K562 (cell line): ENCODE measurements around the gene WDFY2. TPM values are rescaled to one million over a fixed set of nuclear protein-coding genes. Genes with fewer than 3 reads are reported as not detected.

ENCODE experiments used
- ATAC-seq: fragments of 200-7000 bp; cut with Tn5 transposase; 3 replicates; pipeline ENCODE4 v1.9.1; 2020; ENCODE audit warnings: moderate library complexity
- BruUV-seq: library from RNA; stranded (reverse); fragments of 400-500 nt; replicated peaks from 2 replicates; lab custom pipeline; 2021; lab: Mats Ljungman, UMichigan
- CTCF ChIA-PET: fragments of 300-600 bp; formaldehyde crosslinking; extraction: SDS; loops from one replicate; lab custom pipeline; 2021; ENCODE audit warnings: low intra/inter-chr PET ratio; lab: Yijun Ruan, JAX
- POLR2A ChIA-PET: fragments of 300-600, 350-650 bp; sonication (Branson Sonifier 250); formaldehyde crosslinking; extraction: SDS; loops from one replicate; lab custom pipeline; 2021; ENCODE audit warnings: antibody characterized with exemption, inconsistent platforms; lab: Yijun Ruan, JAX
- DNase-seq, 4 experiments: peaks; one replicate each; pipeline versions ENCODE4 v3.0.0 to v3.0.0-alpha.2; 2011 to 2018; ENCODE audit warnings: low spot score in 3 of 4, mixed read lengths in 3 of 4; ENCODE audit errors: extremely low read depth in 1 of 4
- FAIRE-seq: peaks from 2 replicates; lab custom pipeline; 2011; peaks lifted over from hg19 to GRCh38; lab: Jason Lieb, UNC
- H2AFZ ChIP-seq: 2 replicates; pipeline ENCODE4 v1.6.0; 2011; ENCODE audit warnings: low read depth, low read length, control low read depth, inconsistent platforms
- H3K27ac ChIP-seq: fragments of 200-600 bp; 3 replicates; pipeline ENCODE4 v1.8.0; 2011; ENCODE audit warnings: low read depth, mild to moderate bottlenecking, control low read depth, inconsistent platforms, low read length, moderate library complexity, mixed read lengths; ENCODE audit errors: extremely low read depth
- H3K27me3 ChIP-seq, 2 experiments: fragments of 300-600 bp in 1 of 2; 2 replicates in 1 of 2; 3 replicates in 1 of 2; pipeline versions ENCODE4 v1.6.0 to v1.8.0; 2011; ENCODE audit warnings: inconsistent platforms in 2 of 2, low read length in 2 of 2, mild to moderate bottlenecking in 1 of 2, mixed read lengths in 1 of 2, moderate library complexity in 1 of 2; ENCODE audit not compliant: control insufficient read depth in 2 of 2, insufficient read depth in 2 of 2
- H3K36me3 ChIP-seq: fragments of 300-600 bp; 3 replicates; pipeline ENCODE4 v1.8.0; 2011; ENCODE audit warnings: mild to moderate bottlenecking, low read length, inconsistent platforms; ENCODE audit not compliant: control insufficient read depth, insufficient read depth
- H3K4me1 ChIP-seq, 2 experiments: fragments of 200-600 bp in 1 of 2; replicated peaks in 1 of 2; 2 replicates in 1 of 2; 3 replicates in 1 of 2; pipeline versions ENCODE4 v1.5.1 to v1.8.0; 2011; ENCODE audit warnings: inconsistent platforms in 2 of 2, low read length in 2 of 2, mild to moderate bottlenecking in 1 of 2, mixed read lengths in 1 of 2, moderate library complexity in 1 of 2; ENCODE audit not compliant: control insufficient read depth in 2 of 2, insufficient read depth in 2 of 2
- H3K4me2 ChIP-seq: 2 replicates; pipeline ENCODE4 v1.6.1; 2011; ENCODE audit warnings: low read length, control low read depth, inconsistent platforms, mixed read lengths; ENCODE audit not compliant: insufficient read depth
- H3K4me3 ChIP-seq: fragments of 200-600 bp; sonication (generic), shearing (Covaris generic); 2 replicates; pipeline ENCODE4 v1.5.1; 2016; ENCODE audit warnings: control low read depth, inconsistent platforms
- H3K79me2 ChIP-seq: fragments of 200-600 bp; 3 replicates; pipeline ENCODE4 v1.8.0; 2011; ENCODE audit warnings: low read length, inconsistent platforms; ENCODE audit not compliant: control insufficient read depth, insufficient read depth
- H3K9ac ChIP-seq, 2 experiments: 2 replicates each; pipeline versions ENCODE4 v1.6.0 to v1.6.1; 2011; ENCODE audit warnings: low read depth in 2 of 2, low read length in 2 of 2, control low read depth in 1 of 2, inconsistent platforms in 1 of 2, mild to moderate bottlenecking in 1 of 2, mixed read lengths in 1 of 2; ENCODE audit not compliant: insufficient read depth in 1 of 2
- H3K9me1 ChIP-seq: one replicate; pipeline ENCODE4 v1.6.0; 2011; ENCODE audit warnings: inconsistent platforms, mild to moderate bottlenecking, low read length, moderate library complexity; ENCODE audit not compliant: control insufficient read depth, insufficient read depth
- H3K9me3 ChIP-seq: replicated peaks from 2 replicates; pipeline ENCODE4 v1.5.1; 2011; ENCODE audit warnings: low read depth, low read length, inconsistent platforms; ENCODE audit not compliant: control insufficient read depth, insufficient read depth
- H4K20me1 ChIP-seq: replicated peaks from 2 replicates; pipeline ENCODE4 v1.6.1; 2011; ENCODE audit warnings: low read length, inconsistent platforms, mixed read lengths; ENCODE audit not compliant: control insufficient read depth, insufficient read depth
- ATF1 ChIP-seq, 2 experiments: fragments of 450-650 bp in 1 of 2; IDR thresholded peaks; 2 replicates each; pipeline ENCODE4 v1.6.1; 2016; ENCODE audit warnings: missing compliant biosample characterization in 1 of 2, missing genetic modification characterization in 1 of 2
- CC2D1A ChIP-seq: fragments of 450-650 bp; IDR thresholded peaks from 2 replicates; pipeline ENCODE4 v1.6.1; 2017; ENCODE audit warnings: mild to moderate bottlenecking
- CHD1 ChIP-seq: fragments of 200-600 bp; sonication (generic); IDR thresholded peaks from one replicate; pipeline ENCODE4 v1.6.1; 2012; ENCODE audit warnings: mild to moderate bottlenecking, moderate library complexity, low read length, inconsistent platforms
- ESRRA ChIP-seq: fragments of 450-650 bp; IDR thresholded peaks from 2 replicates; pipeline ENCODE4 v1.6.1; 2014; ENCODE audit warnings: low read depth, mild to moderate bottlenecking, moderate library complexity, borderline replicate concordance
- KDM5B ChIP-seq: fragments of 200-600 bp; sonication (generic); IDR thresholded peaks from 2 replicates; pipeline ENCODE4 v1.6.1; 2012; ENCODE audit warnings: low read depth, mild to moderate bottlenecking, moderate library complexity, low read length, control low read depth, inconsistent platforms; ENCODE audit not compliant: insufficient replicate concordance
- POLR2A ChIP-seq: fragments of 450-650 bp; conservative IDR thresholded peaks from 2 replicates; pipeline ENCODE4 v1.6.1; 2016
- RAD21 ChIP-seq, 2 experiments: fragments of 250-450 bp in 1 of 2; fragments of 450-650 bp in 1 of 2; sonication (Bioruptor Pico) in 1 of 2; formaldehyde crosslinking in 1 of 2; IDR thresholded peaks in 1 of 2; conservative IDR thresholded peaks in 1 of 2; 2 replicates each; pipeline versions ENCODE4 v1.4.0 to v1.8.0; 2020 to 2022; ENCODE audit warnings: mild to moderate bottlenecking in 2 of 2, moderate library complexity in 1 of 2
- SMAD4 ChIP-seq: fragments of 250-450 bp; sonication (Bioruptor Pico); conservative IDR thresholded peaks from 2 replicates; pipeline ENCODE4 v1.8.0; 2021; ENCODE audit warnings: inconsistent platforms, mild to moderate bottlenecking, moderate library complexity
- SUPT5H ChIP-seq: fragments of 450-650 bp; IDR thresholded peaks from 2 replicates; pipeline ENCODE4 v1.6.1; 2016
- ZBTB40 ChIP-seq, 2 experiments: fragments of 450-650 bp in 1 of 2; sonication (generic) in 1 of 2; formaldehyde crosslinking in 1 of 2; IDR thresholded peaks; 2 replicates each; pipeline versions ENCODE4 v1.7.1 to v1.9.0; 2016 to 2022; ENCODE audit warnings: inconsistent platforms in 1 of 2, mild to moderate bottlenecking in 1 of 2, missing genetic modification reagents in 1 of 2
- ZNF395 ChIP-seq: fragments of 200-800 bp; sonication (Bioruptor generic); IDR thresholded peaks from 2 replicates; pipeline ENCODE4 v1.6.1; 2017; ENCODE audit warnings: missing genetic modification characterization, missing compliant biosample characterization
- WGBS: fragments of 100-300 bp; shearing (Covaris generic); methylation state at CpG from one replicate; pipeline ENCODE4 v1.1.6; 2016; ENCODE audit warnings: low coverage, mixed read lengths; ENCODE audit not compliant: insufficient coverage; ENCODE audit errors: missing lambda C conversion rate; 5-methylcytosine and 5-hydroxymethylcytosine counted together
- in situ Hi-C: fragments of 300-500 bp; cut with MboI; formaldehyde crosslinking; loops from 4 replicates; pipeline ENCODE4 v1.15.0; 2018; ENCODE audit warnings: inconsistent platforms, mixed read lengths
- intact Hi-C: fragments of 100-400 bp; cut with micrococcal nuclease; formaldehyde crosslinking; loops from 2 replicates; pipeline ENCODE4 v1.14.2; 2022
- polyA plus RNA-seq, 8 experiments: library from polyadenylated mRNA; depleted of rRNA in 4 of 8; stranded (reverse) in 5 of 8; unstranded in 3 of 8; fragments of >200 nt; fragmentation: Nextera tagmentation in 2 of 8; fragmentation: Illumina TruSeq in 1 of 8; extraction: Ambion mirVana in 2 of 8; extraction: Trizol in 1 of 8; gene quantifications; 2 replicates each; pipeline versions ENCODE4 v1.2.1 to v1.2.3, GENCODE V29; 2011 to 2014; ENCODE audit warnings: inconsistent platforms in 1 of 8, missing spikeins in 1 of 8
- total RNA-seq, 7 experiments: library from RNA; depleted of rRNA in 6 of 7; stranded (reverse); fragments of >200 nt in 6 of 7; fragmentation: Illumina TruSeq in 2 of 7; extraction: Trizol in 2 of 7; gene quantifications; 2 replicates each; pipeline versions ENCODE4 v1.2.1 to v1.2.3, GENCODE V29; 2011 to 2021; ENCODE audit warnings: low replicate concordance in 1 of 7

The WDFY2 gene
- total and polyA plus RNA-seq, 9 of the 15 experiments (the other 6 are each of a cell fraction or from before 2014, with no cell fraction given), result 0.66 to 6.4 (median 4.4) TPM

- H2AFZ ChIP-seq, result peak overlapping the region; percentile 95
- H3K9me3 ChIP-seq, result no peaks in the 10 kb centered on the region
- H3K9ac ChIP-seq, result peak overlapping the region; percentile 74 to 86
- H3K4me1 ChIP-seq, result peaks cover 10 to 26% of the 10 kb centered on the region in 2 experiments; a peak in 4 of 5 replicates
- ATAC-seq (no peak), FAIRE-seq (no peak), DNase-seq (no peak)
- ChIA-PET CTCF (no interaction called here), POLR2A (interaction anchor here (0.6 to 1.1 kb wide), 3 partner anchors 12 to 132 kb away, joined by 3 to 5 read pairs (median 4); partner anchors contain the start of gene INTS6)
- peak overlapping the region; percentile 89 for H3K4me2 ChIP-seq
- H3K79me2 ChIP-seq, result peaks cover 40% of the 10 kb centered on the region
- 19% methylated on average over 9 of the region's 9 CpGs for WGBS
- no peaks in the 10 kb centered on the region for H3K27me3 ChIP-seq
- TSS peak; percentile 34 for BruUV-seq
- intact Hi-C loops (loop anchor here (5.0 to 10.0 kb wide), 2 partner anchors 41 to 171 kb away; no protein-coding TSS in a partner anchor), in situ Hi-C loops (no loop called here)
- H3K27ac ChIP-seq, result peak overlapping the region; percentile 85
- no peaks in the 10 kb centered on the region for H3K36me3 ChIP-seq
- peak overlapping the region; percentile 82 for H3K4me3 ChIP-seq
- no peaks in the 10 kb centered on the region for H4K20me1 ChIP-seq
- no peaks in the 10 kb centered on the region for H3K9me1 ChIP-seq
- TF ChIP-seq ZNF395 (CRISPR knock-in tag) (peak; percentile 78), CC2D1A (no peak), ATF1 (CRISPR knock-in tag; IDR thresholded peaks at IDR 0.05) (no peak), ATF1 (tag; IDR thresholded peaks at IDR 0.05) (peak; percentile 16; the same call in 1 of the 2 replicates), ESRRA (peak; percentile 23; the same call in 1 of the 2 replicates), SMAD4 (peak; percentile 10; the same call in 1 of the 2 replicates), RAD21 (CRISPR knock-in tag; conservative IDR thresholded peaks at IDR 0.05 in 1 of 2, IDR thresholded peaks at IDR 0.05 in 1 of 2) (no peak), POLR2A (peak; percentile 60), SUPT5H (peak; percentile 51; the same call in 1 of the 2 replicates), CHD1 (peak; percentile 33), KDM5B (peak; percentile 70), ZBTB40 (IDR thresholded peaks at IDR 0.05) (peak; percentile 42; the same call in 1 of the 2 replicates), ZBTB40 (CRISPR knock-in tag; IDR thresholded peaks at IDR 0.05) (no peak)
These were observed 790 bp upstream of the WDFY2 start for GRCh38 chr13:51583469-51583874.
